Measurements from ENCODE around the gene KIRREL3.

KIRREL3 gene

DNA sequence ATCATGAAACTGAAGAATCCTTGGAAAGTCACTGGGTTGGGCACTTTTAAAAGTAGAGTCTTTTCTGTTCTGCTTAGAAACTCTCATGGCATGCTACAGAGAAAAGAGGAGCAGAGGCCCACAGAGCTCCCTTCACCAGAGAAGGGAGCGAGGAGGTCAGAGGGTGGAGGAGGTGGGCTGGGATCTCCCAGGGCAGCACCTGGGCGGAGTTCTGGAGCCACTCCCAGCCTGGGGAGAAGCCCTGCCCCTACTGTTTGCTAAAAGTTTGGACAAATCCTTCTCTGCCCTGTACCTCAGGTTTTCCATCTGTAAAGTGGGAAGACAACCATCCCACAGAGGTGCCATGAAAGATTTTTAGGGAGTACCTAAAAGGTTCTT is 299.1 kb downstream of the KIRREL3 start:
- DNase-seq (ENCODE audit: insufficient read length, low spot score) (no peak), FAIRE-seq (no peak)
- TF ChIP-seq, protein P1, sequence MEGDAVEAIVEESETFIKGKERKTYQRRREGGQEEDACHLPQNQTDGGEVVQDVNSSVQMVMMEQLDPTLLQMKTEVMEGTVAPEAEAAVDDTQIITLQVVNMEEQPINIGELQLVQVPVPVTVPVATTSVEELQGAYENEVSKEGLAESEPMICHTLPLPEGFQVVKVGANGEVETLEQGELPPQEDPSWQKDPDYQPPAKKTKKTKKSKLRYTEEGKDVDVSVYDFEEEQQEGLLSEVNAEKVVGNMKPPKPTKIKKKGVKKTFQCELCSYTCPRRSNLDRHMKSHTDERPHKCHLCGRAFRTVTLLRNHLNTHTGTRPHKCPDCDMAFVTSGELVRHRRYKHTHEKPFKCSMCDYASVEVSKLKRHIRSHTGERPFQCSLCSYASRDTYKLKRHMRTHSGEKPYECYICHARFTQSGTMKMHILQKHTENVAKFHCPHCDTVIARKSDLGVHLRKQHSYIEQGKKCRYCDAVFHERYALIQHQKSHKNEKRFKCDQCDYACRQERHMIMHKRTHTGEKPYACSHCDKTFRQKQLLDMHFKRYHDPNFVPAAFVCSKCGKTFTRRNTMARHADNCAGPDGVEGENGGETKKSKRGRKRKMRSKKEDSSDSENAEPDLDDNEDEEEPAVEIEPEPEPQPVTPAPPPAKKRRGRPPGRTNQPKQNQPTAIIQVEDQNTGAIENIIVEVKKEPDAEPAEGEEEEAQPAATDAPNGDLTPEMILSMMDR (IDR thresholded peaks at IDR 0.05; ENCODE audit: insufficient read depth, missing control alignments) = no peak

DNA sequence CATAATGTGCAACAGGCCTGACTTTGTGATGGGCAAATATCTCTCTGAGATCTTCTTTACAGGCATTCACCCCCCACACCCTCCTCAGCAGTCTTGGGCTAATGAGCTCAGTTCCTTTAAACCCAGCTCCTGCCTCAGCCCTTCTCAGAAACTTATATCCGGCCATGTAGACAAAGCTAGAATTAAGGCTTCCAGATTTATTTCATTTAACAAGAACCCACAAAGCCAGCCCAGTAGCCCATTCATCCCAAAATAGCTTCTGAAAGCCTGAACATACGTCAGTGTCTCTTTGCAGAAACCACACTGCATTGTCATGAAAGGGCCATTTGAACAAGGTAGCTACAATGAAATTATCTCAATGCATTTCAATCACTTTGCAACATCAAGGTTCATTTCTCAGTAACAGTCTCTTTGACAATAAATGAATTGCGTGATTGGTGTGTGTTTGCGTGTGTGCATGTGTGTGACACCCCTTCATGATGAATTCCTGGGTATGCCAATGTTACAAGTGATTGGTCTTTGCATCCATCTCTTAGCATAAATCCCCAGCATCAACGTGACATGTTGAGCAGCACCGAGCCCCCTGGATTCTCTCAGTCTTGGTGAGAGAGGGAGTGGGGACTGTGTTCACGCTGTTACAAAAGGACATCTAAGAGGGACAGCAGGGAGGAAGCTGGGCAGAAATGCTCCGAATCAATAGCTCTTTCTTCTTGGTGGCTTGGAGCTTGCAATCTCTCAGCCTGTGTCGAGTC is 299.6 kb downstream of the KIRREL3 start:
- TF ChIP-seq, protein P1 (IDR thresholded peaks at IDR 0.05; ENCODE audit: insufficient read depth, missing control alignments) = no peak
- FAIRE-seq (no peak), DNase-seq (ENCODE audit: insufficient read length, low spot score) (no peak)

GRCh38 chr11:126698576-126698975 is 302.0 kb downstream of the KIRREL3 start:
- no peak for FAIRE-seq
- DNase-seq (ENCODE audit: insufficient read length, low spot score) = no peak
- TF ChIP-seq, protein P1 (IDR thresholded peaks at IDR 0.05; ENCODE audit: insufficient read depth, missing control alignments) = no peak

DNA sequence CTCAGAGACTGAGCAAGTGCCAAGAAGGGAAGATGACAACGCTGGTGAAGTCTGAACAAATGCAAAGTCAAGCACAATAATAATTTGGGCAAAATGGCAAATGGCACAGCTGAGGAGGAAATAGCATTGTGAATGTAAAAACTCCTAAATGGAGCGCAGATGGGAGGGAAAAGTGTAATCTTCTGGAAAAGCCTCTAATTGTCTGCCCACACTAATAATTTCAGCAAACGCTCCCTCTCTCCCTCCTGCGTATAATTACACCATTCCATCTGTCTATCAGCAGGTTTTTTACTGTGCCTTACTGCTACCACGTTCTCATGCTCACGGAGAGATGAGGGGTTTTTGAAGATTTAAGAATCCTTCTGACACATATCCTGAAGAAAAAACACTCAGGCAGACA is 302.6 kb downstream of the KIRREL3 start:
- DNase-seq (ENCODE audit: insufficient read length, low spot score) = no peak
- FAIRE-seq = no peak
- TF ChIP-seq, protein P1 (IDR thresholded peaks at IDR 0.05; ENCODE audit: insufficient read depth, missing control alignments) = no peak

DNA sequence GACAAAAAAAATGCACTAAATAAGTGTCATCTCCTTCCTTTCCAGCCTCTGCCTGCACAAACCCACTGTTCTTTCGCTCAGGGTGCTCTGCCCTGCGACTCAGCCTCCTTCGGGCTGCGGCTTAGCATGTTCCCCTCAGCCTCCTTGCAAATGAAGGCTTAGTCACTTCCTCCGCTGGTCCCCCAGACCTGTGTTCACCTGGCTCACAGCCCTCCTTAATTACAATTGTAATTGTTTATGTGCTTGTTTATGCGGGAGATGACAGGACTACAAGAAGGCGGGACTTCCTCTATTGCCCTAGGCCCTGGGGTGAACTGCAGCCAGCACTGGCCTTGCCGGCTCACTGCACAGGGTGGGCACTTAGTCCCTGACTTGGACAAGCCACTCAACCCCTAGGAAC is 303.6 kb downstream of the KIRREL3 start:
- TF ChIP-seq, protein P1 (IDR thresholded peaks at IDR 0.05; ENCODE audit: insufficient read depth, missing control alignments) = no peak
- FAIRE-seq = no peak
- no peak for DNase-seq (ENCODE audit: insufficient read length, low spot score)

- DNase-seq (ENCODE audit: insufficient read length, low spot score) (no peak), FAIRE-seq (no peak)
- TF ChIP-seq, protein P1 (IDR thresholded peaks at IDR 0.05; ENCODE audit: insufficient read depth, missing control alignments) = no peak
These were observed 305.3 kb downstream of the KIRREL3 start for GRCh38 chr11:126695293-126695692.

DNA sequence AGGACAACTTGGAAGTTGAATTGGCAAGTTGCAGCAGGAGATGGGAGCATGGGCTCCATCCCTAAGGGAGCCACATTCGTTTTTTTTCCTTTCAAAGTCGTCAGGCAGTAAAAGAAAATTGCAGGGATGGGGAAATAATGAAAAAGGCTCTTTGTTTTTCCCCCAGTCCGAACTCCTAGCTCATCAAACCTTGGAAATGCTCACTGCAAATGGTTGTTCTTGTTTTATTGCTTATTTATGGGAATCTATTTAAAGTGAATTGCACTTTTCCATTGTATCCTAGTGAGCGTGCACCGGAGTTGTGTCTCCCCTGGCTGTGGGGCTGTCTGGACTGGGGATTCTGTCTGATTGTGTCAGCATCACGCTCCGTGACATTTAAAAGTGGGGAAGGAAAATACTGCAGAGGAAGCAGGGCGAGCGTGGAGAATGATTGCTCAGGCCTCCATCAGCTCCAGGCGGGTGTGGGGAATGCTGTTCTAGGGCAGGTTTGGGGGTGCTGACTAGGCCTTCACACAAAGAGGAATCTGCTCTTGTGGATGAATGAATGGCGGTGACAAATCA is 306.4 kb downstream of the KIRREL3 start:
- DNase-seq (ENCODE audit: insufficient read length, low spot score) (no peak), FAIRE-seq (no peak)
- TF ChIP-seq, protein P1 (IDR thresholded peaks at IDR 0.05; ENCODE audit: insufficient read depth, missing control alignments) = no peak

Measured in D721Med (cell line).